Mucosa of descending colon (tissue), 3 donors: ENCODE data around the gene SERPINA9. TPM values are rescaled to one million over a fixed set of nuclear protein-coding genes. Genes with fewer than 3 reads are reported as not detected.

ENCODE experiments used
- ATAC-seq: fragments of 200-7000 bp; cut with Tn5 transposase; one replicate; pipeline ENCODE4 v1.9.1; 2020; ENCODE audit warnings: mild to moderate bottlenecking, moderate library complexity
- DNase-seq, 3 donors: peaks; one replicate each; pipeline ENCODE4 v3.0.0-alpha.2; 2020
- H3K36me3 ChIP-seq: fragments of 200-600 bp; one replicate; pipeline ENCODE4 v1.8.0; 2021; ENCODE audit warnings: low read depth, mild to moderate bottlenecking
- H3K4me1 ChIP-seq: fragments of 200-600 bp; one replicate; pipeline ENCODE4 v1.8.0; 2021; ENCODE audit warnings: low read depth, mild to moderate bottlenecking
- H3K4me3 ChIP-seq: fragments of 200-600 bp; one replicate; pipeline ENCODE4 v1.8.0; 2021; ENCODE audit warnings: mild to moderate bottlenecking
- H3K9me3 ChIP-seq: fragments of 200-600 bp; one replicate; pipeline ENCODE4 v1.8.0; 2021; ENCODE audit warnings: mild to moderate bottlenecking
- CTCF ChIP-seq: fragments of 200-600 bp; IDR thresholded peaks from one replicate; pipeline ENCODE4 v1.8.0; 2022; ENCODE audit warnings: antibody characterized with exemption, mild to moderate bottlenecking
- intact Hi-C, 2 donors: fragments of 100-400 bp; cut with DNase I in 1 of 2; cut with micrococcal nuclease in 1 of 2; formaldehyde crosslinking; loops; one replicate each; pipeline versions ENCODE4 v1.11.0 to v1.11.1; 2022; cut with DNase I, micrococcal nuclease
- total RNA-seq, 3 donors: library from RNA; stranded (reverse); fragmentation: NEBNext Ultra II Directional in 2 of 3; extraction: Animal tissue kit (Norgen Biotek cat#: 25700) in 2 of 3; gene quantifications; one replicate each; pipeline versions ENCODE4 v1.2.1 to v1.2.4, GENCODE V29; 2021 to 2023
- donor health status: DM: no; HTN: no; CAD: no; lungs with moderate emphysema.
- donor health status: DM: no; HTN: no; CAD: no.
- donor health status: DM: no; HTN: yes; CAD: no.

SERPINA9 gene
- total RNA-seq, 3 donors from 2014 or later = not detected

- Histone ChIP-seq H3K36me3 (no peaks in the 10 kb centered on the region), H3K4me3 (no peak overlapping the region), H3K9me3 (no peaks in the 10 kb centered on the region), H3K4me1 (no peaks in the 10 kb centered on the region)
- ATAC-seq = no peak
- intact Hi-C loops = no loop called here
- TF ChIP-seq CTCF = no peak
- no peak for DNase-seq
These were observed 28.8 kb downstream of the SERPINA9 start for GRCh38 chr14:94447206-94447605.

- no peak for ATAC-seq
- H3K9me3 ChIP-seq = no peaks in the 10 kb centered on the region
- no peak for TF ChIP-seq CTCF
- H3K4me1 ChIP-seq = no peaks in the 10 kb centered on the region
- intact Hi-C loops = no loop called here
- no peaks in the 10 kb centered on the region for H3K36me3 ChIP-seq
- no peak overlapping the region for H3K4me3 ChIP-seq
- no peak for DNase-seq
These were observed 29.9 kb downstream of the SERPINA9 start for GRCh38 chr14:94446126-94446525.

- H3K36me3 ChIP-seq = no peaks in the 10 kb centered on the region
- TF ChIP-seq CTCF = no peak
- intact Hi-C loops = no loop called here
- no peaks in the 10 kb centered on the region for H3K4me1 ChIP-seq
- DNase-seq (no peak), ATAC-seq (no peak)
- H3K9me3 ChIP-seq = no peaks in the 10 kb centered on the region
- H3K4me3 ChIP-seq = no peak overlapping the region
These were observed 31.0 kb downstream of the SERPINA9 start for GRCh38 chr14:94445003-94445402.

GRCh38 chr14:94441531-94442205, 34.3 kb downstream of the SERPINA9 start:
- Histone ChIP-seq H3K36me3 (no peaks in the 10 kb centered on the region), H3K9me3 (no peaks in the 10 kb centered on the region), H3K4me1 (no peaks in the 10 kb centered on the region), H3K4me3 (no peak overlapping the region)
- TF ChIP-seq CTCF = no peak
- intact Hi-C loops = no loop called here
- ATAC-seq (no peak), DNase-seq (no peak)

- Histone ChIP-seq H3K36me3 (no peaks in the 10 kb centered on the region), H3K4me1 (no peaks in the 10 kb centered on the region), H3K9me3 (no peaks in the 10 kb centered on the region), H3K4me3 (no peak overlapping the region)
- intact Hi-C loops = no loop called here
- no peak for TF ChIP-seq CTCF
- DNase-seq = no peak
- no peak for ATAC-seq
These were observed 34.9 kb downstream of the SERPINA9 start for GRCh38 chr14:94441130-94441529.
